Gastroesophageal sphincter (tissue), 4 donors: ENCODE measurements around the gene ERCC8. TPM values are rescaled to one million over a fixed set of nuclear protein-coding genes. Genes with fewer than 3 reads are reported as not detected.

Experiments used
- ATAC-seq: fragments of 150-250 bp; one replicate; pipeline ENCODE4 v1.9.1; 2016; ENCODE audit warnings: mild to moderate bottlenecking, moderate library complexity
- H3K27ac ChIP-seq, 4 donors: fragments of 200-600 bp; sonication (generic) in 3 of 4; 1 replicate in 3 of 4; 2 replicates in 1 of 4; pipeline ENCODE4 v1.5.1; 2016 to 2019
- H3K27me3 ChIP-seq: fragments of 200-600 bp; sonication (generic); one replicate; pipeline ENCODE4 v1.5.1; 2019
- H3K36me3 ChIP-seq, 2 donors: fragments of 200-600 bp; sonication (generic); one replicate each; pipeline ENCODE4 v1.5.1; 2019; ENCODE audit warnings: control low read depth in 1 of 2
- H3K4me1 ChIP-seq, 3 donors: fragments of 200-600 bp; sonication (generic); 1 replicate in 2 of 3; 2 replicates in 1 of 3; pipeline ENCODE4 v1.5.1; 2016 to 2019; ENCODE audit warnings: control low read depth in 2 of 3
- H3K4me3 ChIP-seq, 2 donors: fragments of 200-600 bp; sonication (generic); one replicate each; pipeline ENCODE4 v1.5.1; 2019; ENCODE audit warnings: mild to moderate bottlenecking in 1 of 2, moderate library complexity in 1 of 2
- H3K9me3 ChIP-seq, 3 donors: fragments of 200-600 bp; sonication (generic); one replicate each; pipeline ENCODE4 v1.5.1; 2017 to 2019; ENCODE audit warnings: control low read depth in 2 of 3
- CTCF ChIP-seq, 4 experiments: fragments of 200-600 bp in 2 of 4; fragments of 450-650 bp in 2 of 4; sonication (generic) in 1 of 4; IDR thresholded peaks; one replicate each; pipeline ENCODE4 v1.5.1; 2017 to 2019; ENCODE audit warnings: antibody characterized with exemption in 4 of 4, mild to moderate bottlenecking in 2 of 4, moderate library complexity in 2 of 4
- EP300 ChIP-seq: sonication (generic); formaldehyde crosslinking; IDR thresholded peaks from one replicate; pipeline ENCODE4 v1.6.1; 2017; ENCODE audit warnings: antibody characterized with exemption, mild to moderate bottlenecking
- POLR2A ChIP-seq, 2 donors: fragments of 450-650 bp; IDR thresholded peaks; one replicate each; pipeline ENCODE4 v1.6.1; 2017; ENCODE audit warnings: antibody characterized with exemption in 2 of 2, mild to moderate bottlenecking in 2 of 2, moderate library complexity in 1 of 2
- POLR2AphosphoS5 ChIP-seq: sonication (generic); formaldehyde crosslinking; IDR thresholded peaks from one replicate; pipeline ENCODE4 v1.6.1; 2017; ENCODE audit warnings: antibody characterized with exemption
- WGBS, 2 donors: methylation state at CpG; one replicate each; pipeline ENCODE4 v1.1.5; 2018; ENCODE audit warnings: low coverage in 1 of 2; 5-methylcytosine and 5-hydroxymethylcytosine counted together
- total RNA-seq, 4 donors: library from RNA; depleted of rRNA; stranded (reverse); fragments of >200 nt; gene quantifications; one replicate each; pipeline ENCODE4 v1.1.0, GENCODE V29; 2016

The ERCC8 gene
- total RNA-seq, 4 donors from 2014 or later = 10.1 to 19.5 (median 11.9) TPM

- no peak overlapping the region for H3K4me3 ChIP-seq
- 11 to 20% methylated on average over 3 of the region's 3 CpGs for WGBS, 2 donors
- H3K27me3 ChIP-seq = peaks cover 8% of the 10 kb centered on the region
- no peak for TF ChIP-seq POLR2A (IDR thresholded peaks at IDR 0.05)
- no peak for TF ChIP-seq EP300
- no peak for TF ChIP-seq CTCF (IDR thresholded peaks at IDR 0.05)
- no peak for TF ChIP-seq POLR2AphosphoS5
- no peak for ATAC-seq
- no peaks in the 10 kb centered on the region for H3K9me3 ChIP-seq
- no peaks in the 10 kb centered on the region for H3K36me3 ChIP-seq
- H3K27ac ChIP-seq = no peak overlapping the region
- H3K4me1 ChIP-seq = no peaks in the 10 kb centered on the region
Measured at GRCh38 chr5:60836131-60836530, 108.7 kb downstream of the ERCC8 start.

- TF ChIP-seq POLR2A (IDR thresholded peaks at IDR 0.05) (no peak), CTCF (IDR thresholded peaks at IDR 0.05) (no peak), EP300 (no peak), POLR2AphosphoS5 (no peak)
- ATAC-seq = no peak
Measured at GRCh38 chr5:60835554-60835953, 109.3 kb downstream of the ERCC8 start.

GRCh38 chr5:60833520-60833919 is 111.3 kb downstream of the ERCC8 start:
- H3K4me3 ChIP-seq = no peak overlapping the region
- H3K27ac ChIP-seq = no peak overlapping the region
- no peaks in the 10 kb centered on the region for H3K36me3 ChIP-seq
- ATAC-seq = no peak
- TF ChIP-seq CTCF (IDR thresholded peaks at IDR 0.05) (no peak), POLR2A (IDR thresholded peaks at IDR 0.05) (no peak), POLR2AphosphoS5 (no peak)
- no peaks in the 10 kb centered on the region for H3K4me1 ChIP-seq
- no peaks in the 10 kb centered on the region for H3K9me3 ChIP-seq
- peaks cover 6% of the 10 kb centered on the region for H3K27me3 ChIP-seq

More at GRCh38 chr5:60835554-60835953, 109.3 kb downstream of the ERCC8 start:
- H3K4me3 ChIP-seq = no peak overlapping the region
- no peak overlapping the region for H3K27ac ChIP-seq
- WGBS, 2 donors = 51 to 61% methylated on average over 5 of the region's 5 CpGs
- no peaks in the 10 kb centered on the region for H3K4me1 ChIP-seq
- H3K9me3 ChIP-seq = no peaks in the 10 kb centered on the region
- H3K27me3 ChIP-seq = peaks cover 6% of the 10 kb centered on the region
- no peaks in the 10 kb centered on the region for H3K36me3 ChIP-seq

- Histone ChIP-seq H3K9me3 (no peaks in the 10 kb centered on the region), H3K27me3 (peaks cover 6% of the 10 kb centered on the region), H3K4me1 (no peaks in the 10 kb centered on the region), H3K4me3 (no peak overlapping the region), H3K27ac (no peak overlapping the region), H3K36me3 (no peaks in the 10 kb centered on the region)
- no peak for ATAC-seq
- TF ChIP-seq POLR2AphosphoS5 = no peak
- TF ChIP-seq EP300 = no peak
Measured at GRCh38 chr5:60830581-60831127, 114.2 kb downstream of the ERCC8 start.

- TF ChIP-seq POLR2A (IDR thresholded peaks at IDR 0.05) (no peak), EP300 (no peak), POLR2AphosphoS5 (no peak), CTCF (IDR thresholded peaks at IDR 0.05) (no peak)
- H3K36me3 ChIP-seq = no peaks in the 10 kb centered on the region
- WGBS, 2 donors = 75% methylated on average over 2 of the region's 2 CpGs; no CpG with 5 or more reads in 1 of the 2 donors
Measured at GRCh38 chr5:60829490-60830266, 115.2 kb downstream of the ERCC8 start.

More at GRCh38 chr5:60829490-60830266, 115.2 kb downstream of the ERCC8 start:
- no peaks in the 10 kb centered on the region for H3K4me1 ChIP-seq
- no peak for ATAC-seq
- H3K9me3 ChIP-seq = no peaks in the 10 kb centered on the region
- no peaks in the 10 kb centered on the region for H3K27me3 ChIP-seq
- H3K4me3 ChIP-seq = no peak overlapping the region
- no peak overlapping the region for H3K27ac ChIP-seq
